KOPT-K1 (cell line): ENCODE results near the gene SLC25A42.
A peak's percentile ranks its signal among the peaks of the same experiment; 100 is the strongest.

Source experiments
- H3K27ac ChIP-seq: fragments of 200-600 bp; sonication (generic); 2 replicates; pipeline ENCODE4 v1.5.1; 2016; ENCODE audit warnings: antibody characterized with exemption, mild to moderate bottlenecking, low read depth, low read length; ENCODE audit not compliant: poor library complexity, severe bottlenecking
- H3K36me3 ChIP-seq: fragments of 200-600 bp; sonication (generic); 2 replicates; pipeline ENCODE4 v1.5.1; 2017; ENCODE audit warnings: antibody characterized with exemption, mild to moderate bottlenecking, low read length, moderate library complexity; ENCODE audit not compliant: insufficient read depth
- H3K9me3 ChIP-seq: fragments of 200-600 bp; sonication (generic); 2 replicates; pipeline ENCODE4 v1.5.1; 2017; ENCODE audit warnings: antibody characterized with exemption, low read length, mild to moderate bottlenecking; ENCODE audit not compliant: insufficient read depth, poor library complexity, severe bottlenecking

The SLC25A42 gene

GRCh38 chr19:19039901-19040300 is 23.9 kb upstream of the SLC25A42 start:
- Histone ChIP-seq H3K27ac (peak overlapping the region; percentile 24), H3K36me3 (peaks cover 74% of the 10 kb centered on the region), H3K9me3 (peaks cover 8% of the 10 kb centered on the region)

GRCh38 chr19:19040417-19040816 is 23.4 kb upstream of the SLC25A42 start:
- peaks cover 8% of the 10 kb centered on the region for H3K9me3 ChIP-seq
- no peak overlapping the region for H3K27ac ChIP-seq
- H3K36me3 ChIP-seq, result peaks cover 75% of the 10 kb centered on the region

- no peak overlapping the region for H3K27ac ChIP-seq
- peaks cover 2% of the 10 kb centered on the region for H3K9me3 ChIP-seq
- H3K36me3 ChIP-seq, result peaks cover 73% of the 10 kb centered on the region
Measured at GRCh38 chr19:19042732-19043280, 21.0 kb upstream of the SLC25A42 start.

GRCh38 chr19:19043481-19043880 is 20.3 kb upstream of the SLC25A42 start:
- H3K36me3 ChIP-seq, result peaks cover 73% of the 10 kb centered on the region
- H3K9me3 ChIP-seq, result no peaks in the 10 kb centered on the region
- H3K27ac ChIP-seq, result no peak overlapping the region

- no peaks in the 10 kb centered on the region for H3K9me3 ChIP-seq
- H3K27ac ChIP-seq, result no peak overlapping the region
- peaks cover 73% of the 10 kb centered on the region for H3K36me3 ChIP-seq
Measured at GRCh38 chr19:19043881-19044280, 19.9 kb upstream of the SLC25A42 start.

- no peaks in the 10 kb centered on the region for H3K9me3 ChIP-seq
- no peak overlapping the region for H3K27ac ChIP-seq
- peaks cover 96% of the 10 kb centered on the region for H3K36me3 ChIP-seq
Measured at GRCh38 chr19:19049406-19049805, 14.4 kb upstream of the SLC25A42 start.

GRCh38 chr19:19050104-19050503 is 13.7 kb upstream of the SLC25A42 start:
- H3K27ac ChIP-seq, result no peak overlapping the region
- no peaks in the 10 kb centered on the region for H3K9me3 ChIP-seq
- H3K36me3 ChIP-seq, result peaks cover 96% of the 10 kb centered on the region

- H3K36me3 ChIP-seq, result peaks cover 99% of the 10 kb centered on the region
- H3K9me3 ChIP-seq, result no peaks in the 10 kb centered on the region
- no peak overlapping the region for H3K27ac ChIP-seq
Measured at GRCh38 chr19:19050731-19051130, 13.1 kb upstream of the SLC25A42 start.

GRCh38 chr19:19051478-19052213 is 12.1 kb upstream of the SLC25A42 start:
- H3K9me3 ChIP-seq, result no peaks in the 10 kb centered on the region
- no peak overlapping the region for H3K27ac ChIP-seq
- peaks cover 99% of the 10 kb centered on the region for H3K36me3 ChIP-seq

GRCh38 chr19:19052921-19053320 is 10.9 kb upstream of the SLC25A42 start:
- Histone ChIP-seq H3K9me3 (no peaks in the 10 kb centered on the region), H3K36me3 (peaks cover 99% of the 10 kb centered on the region), H3K27ac (no peak overlapping the region)

GRCh38 chr19:19053508-19054314 is 10.1 kb upstream of the SLC25A42 start:
- Histone ChIP-seq H3K36me3 (peaks cover 99% of the 10 kb centered on the region), H3K9me3 (no peaks in the 10 kb centered on the region), H3K27ac (no peak overlapping the region)

- no peaks in the 10 kb centered on the region for H3K9me3 ChIP-seq
- peaks cover 98% of the 10 kb centered on the region for H3K36me3 ChIP-seq
Measured at GRCh38 chr19:19054315-19054938, 9.4 kb upstream of the SLC25A42 start.

GRCh38 chr19:19054939-19055440 is 8.8 kb upstream of the SLC25A42 start:
- H3K36me3 ChIP-seq, result peaks cover 98% of the 10 kb centered on the region
- H3K9me3 ChIP-seq, result no peaks in the 10 kb centered on the region
- no peak overlapping the region for H3K27ac ChIP-seq

More at GRCh38 chr19:19054315-19054938, 9.4 kb upstream of the SLC25A42 start:
- no peak overlapping the region for H3K27ac ChIP-seq

- peaks cover 94% of the 10 kb centered on the region for H3K36me3 ChIP-seq
- no peaks in the 10 kb centered on the region for H3K9me3 ChIP-seq
Measured at GRCh38 chr19:19055701-19056100, 8.1 kb upstream of the SLC25A42 start.

More at GRCh38 chr19:19055701-19056100, 8.1 kb upstream of the SLC25A42 start:
- no peak overlapping the region for H3K27ac ChIP-seq
